ENCODE data around the gene SOWAHB.

- TF ChIP-seq POLR2A (IDR thresholded peaks at IDR 0.05; ENCODE audit: low read depth, low read length) = no peak
- TF ChIP-seq POLR2AphosphoS5 (IDR thresholded peaks at IDR 0.05; ENCODE audit: low read depth, low read length) = no peak
- no peak for TF ChIP-seq PAX5 (IDR thresholded peaks at IDR 0.05; ENCODE audit: insufficient read depth, low read length, severe bottlenecking)
Observed at GRCh38 chr4:76883147-76883546, 14.8 kb downstream of the SOWAHB start.
